HFF-Myc (cell line): ENCODE measurements around the gene ANKRD33B.

Source experiments
- DNase-seq: peaks from one replicate; pipeline ENCODE4 v3.0.0-alpha.2; 2011; ENCODE audit warnings: low read depth; ENCODE audit errors: extremely low read depth
- H3K4me3 ChIP-seq: replicated peaks from 2 replicates; pipeline ENCODE4 v1.5.1; 2011; ENCODE audit warnings: low read depth, mild to moderate bottlenecking, control low read depth, low read length
- TF ChIP-seq, protein P1 (sequence below): IDR thresholded peaks from 2 replicates; pipeline ENCODE4 v1.5.1; 2012; ENCODE audit warnings: mild to moderate bottlenecking, low read depth, low read length, control low read depth; ENCODE audit errors: missing control alignments

The ANKRD33B gene

DNA sequence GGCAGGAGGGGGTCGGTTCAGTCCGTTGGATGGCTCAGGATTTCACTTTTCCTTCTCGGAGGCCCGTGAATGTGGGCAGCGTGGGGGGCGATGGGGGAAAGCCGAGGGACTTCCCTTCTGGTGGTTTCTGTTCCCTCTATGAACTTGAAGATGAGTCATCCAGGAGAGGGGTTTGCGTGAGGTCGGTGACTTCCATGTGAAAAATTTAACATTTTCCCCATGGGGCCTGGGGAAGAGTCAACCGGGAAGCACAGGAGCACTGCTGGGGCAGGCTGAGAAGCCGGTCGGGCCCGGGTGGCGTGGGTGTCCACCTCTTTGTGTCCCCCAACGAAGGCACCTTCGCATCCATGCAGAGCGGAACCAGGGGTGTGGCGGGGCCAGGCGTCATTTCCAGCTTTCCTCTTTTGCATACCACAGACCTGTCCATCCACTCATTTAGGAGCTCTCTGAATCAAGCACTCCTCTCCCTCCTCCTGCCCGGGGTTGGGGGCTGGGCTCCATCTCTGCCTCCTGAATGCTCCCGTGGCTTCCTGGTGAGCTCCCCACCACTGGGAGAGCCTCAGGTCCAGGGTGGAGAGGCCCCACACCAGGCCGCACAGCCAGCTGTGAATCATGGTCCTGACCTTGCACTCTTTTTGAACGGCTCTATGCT lies 68.4 kb downstream of the ANKRD33B start:
- H3K4me3 ChIP-seq = no peak overlapping the region
- DNase-seq = no peak
- TF ChIP-seq, protein P1, sequence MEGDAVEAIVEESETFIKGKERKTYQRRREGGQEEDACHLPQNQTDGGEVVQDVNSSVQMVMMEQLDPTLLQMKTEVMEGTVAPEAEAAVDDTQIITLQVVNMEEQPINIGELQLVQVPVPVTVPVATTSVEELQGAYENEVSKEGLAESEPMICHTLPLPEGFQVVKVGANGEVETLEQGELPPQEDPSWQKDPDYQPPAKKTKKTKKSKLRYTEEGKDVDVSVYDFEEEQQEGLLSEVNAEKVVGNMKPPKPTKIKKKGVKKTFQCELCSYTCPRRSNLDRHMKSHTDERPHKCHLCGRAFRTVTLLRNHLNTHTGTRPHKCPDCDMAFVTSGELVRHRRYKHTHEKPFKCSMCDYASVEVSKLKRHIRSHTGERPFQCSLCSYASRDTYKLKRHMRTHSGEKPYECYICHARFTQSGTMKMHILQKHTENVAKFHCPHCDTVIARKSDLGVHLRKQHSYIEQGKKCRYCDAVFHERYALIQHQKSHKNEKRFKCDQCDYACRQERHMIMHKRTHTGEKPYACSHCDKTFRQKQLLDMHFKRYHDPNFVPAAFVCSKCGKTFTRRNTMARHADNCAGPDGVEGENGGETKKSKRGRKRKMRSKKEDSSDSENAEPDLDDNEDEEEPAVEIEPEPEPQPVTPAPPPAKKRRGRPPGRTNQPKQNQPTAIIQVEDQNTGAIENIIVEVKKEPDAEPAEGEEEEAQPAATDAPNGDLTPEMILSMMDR = no peak

DNA sequence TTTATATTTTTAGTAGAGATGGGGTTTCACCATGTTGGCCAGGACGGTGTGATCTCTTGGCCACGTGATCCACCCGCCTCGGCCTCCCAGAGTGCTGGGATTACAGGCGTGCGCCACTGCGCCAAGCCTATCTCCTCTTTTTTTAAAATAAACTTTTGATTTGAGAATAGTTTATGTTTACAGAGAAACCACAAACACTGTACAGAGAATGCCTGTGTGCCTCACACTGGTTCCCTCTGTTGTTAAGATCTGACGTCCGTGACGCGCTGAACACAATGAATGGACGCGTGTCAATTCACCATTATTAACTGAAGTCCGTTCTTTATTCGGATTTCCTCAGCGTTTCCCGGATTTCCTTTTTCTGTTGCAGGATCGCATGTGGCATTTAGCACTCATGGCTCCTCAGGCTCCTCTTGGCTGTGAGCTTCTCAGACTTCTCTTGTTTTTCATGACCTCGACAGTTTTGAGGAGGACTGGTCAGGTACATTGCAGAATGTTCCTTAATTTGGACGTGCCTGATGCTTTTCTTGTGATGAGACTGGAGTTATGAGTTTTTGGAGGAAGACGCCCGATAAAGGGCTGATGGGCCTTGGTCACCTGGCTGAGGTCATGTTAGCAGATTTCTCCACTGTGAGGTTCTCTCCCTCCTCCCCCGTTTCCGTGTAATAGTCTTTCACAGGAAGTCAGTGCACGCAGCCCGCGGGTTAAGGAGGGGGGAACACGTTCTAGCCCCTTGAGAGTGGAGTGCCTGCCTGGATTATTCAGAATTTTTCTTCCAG lies 69.6 kb downstream of the ANKRD33B start:
- no peak for DNase-seq
- TF ChIP-seq, protein P1 = no peak
- H3K4me3 ChIP-seq = no peak overlapping the region

DNA sequence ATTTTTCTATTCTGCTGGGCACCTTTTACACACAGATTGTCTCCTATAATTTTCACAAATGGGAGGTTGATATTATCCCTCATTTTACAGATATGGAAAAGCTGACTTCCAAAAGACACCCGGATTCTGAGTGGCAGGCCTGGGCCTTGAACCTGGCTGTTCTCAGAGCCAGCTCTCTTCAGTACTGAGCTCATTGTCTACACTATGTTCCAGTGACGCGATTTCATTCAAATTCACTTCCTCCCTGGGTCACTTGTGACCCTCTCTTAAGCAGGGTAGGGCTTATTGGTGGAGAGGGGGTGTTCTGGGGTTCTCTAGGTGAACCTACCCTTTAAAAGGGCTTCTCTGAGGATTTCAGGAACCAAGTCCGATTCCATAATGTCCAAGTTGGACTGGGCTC lies 70.2 kb downstream of the ANKRD33B start:
- DNase-seq = no peak
- no peak overlapping the region for H3K4me3 ChIP-seq
- TF ChIP-seq, protein P1 = no peak

DNA sequence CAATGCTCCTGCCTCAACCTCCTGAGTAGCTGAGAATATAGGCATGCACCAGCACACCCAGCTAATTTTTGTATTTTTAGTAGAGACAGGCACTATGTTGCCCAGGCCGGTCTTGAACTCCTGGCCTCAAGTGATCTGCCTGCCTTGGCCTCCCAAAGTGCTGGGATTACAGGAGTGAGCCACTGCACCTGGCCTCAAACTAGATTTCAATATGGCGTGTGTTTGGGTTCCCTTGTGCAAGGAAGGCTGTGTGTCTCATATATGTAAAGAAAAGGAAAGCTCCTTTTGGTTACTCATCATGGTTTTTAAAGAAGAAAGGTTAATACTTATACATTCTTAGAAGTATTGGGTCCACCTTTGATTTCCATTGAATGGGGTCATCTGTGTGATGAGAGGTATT lies 70.7 kb downstream of the ANKRD33B start:
- DNase-seq = no peak
- H3K4me3 ChIP-seq = no peak overlapping the region
- TF ChIP-seq, protein P1 = no peak

DNA sequence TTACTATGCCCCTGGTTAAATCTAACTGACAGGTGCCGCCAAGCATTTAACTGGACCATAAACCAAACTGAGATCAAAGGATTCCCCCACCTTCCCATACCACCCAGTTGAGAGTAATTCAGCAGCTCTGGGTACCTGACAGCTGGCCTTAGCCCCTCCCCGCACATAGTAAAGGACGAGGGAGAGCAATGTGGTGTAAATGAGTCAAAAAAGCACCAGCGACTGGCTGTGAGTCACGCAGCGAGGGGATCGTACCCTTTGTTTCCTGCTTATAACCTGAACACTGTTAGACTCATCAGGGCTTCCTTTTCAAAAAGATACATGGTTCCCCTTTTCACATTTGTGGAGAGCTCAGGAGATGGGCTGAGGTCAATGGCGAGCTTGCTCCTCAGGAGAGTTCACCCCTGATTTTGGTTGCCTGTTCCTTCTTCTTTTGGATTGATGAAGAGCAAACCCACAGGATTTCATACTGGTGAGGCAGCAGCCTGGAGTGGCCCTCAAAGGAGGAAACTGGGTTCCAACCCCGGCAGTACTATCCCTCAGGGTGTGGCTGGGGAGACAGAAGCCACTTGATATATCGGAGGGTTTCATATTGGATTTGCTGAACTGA lies 71.5 kb downstream of the ANKRD33B start:
- TF ChIP-seq, protein P1 = no peak
- H3K4me3 ChIP-seq = no peak overlapping the region
- DNase-seq = no peak

DNA sequence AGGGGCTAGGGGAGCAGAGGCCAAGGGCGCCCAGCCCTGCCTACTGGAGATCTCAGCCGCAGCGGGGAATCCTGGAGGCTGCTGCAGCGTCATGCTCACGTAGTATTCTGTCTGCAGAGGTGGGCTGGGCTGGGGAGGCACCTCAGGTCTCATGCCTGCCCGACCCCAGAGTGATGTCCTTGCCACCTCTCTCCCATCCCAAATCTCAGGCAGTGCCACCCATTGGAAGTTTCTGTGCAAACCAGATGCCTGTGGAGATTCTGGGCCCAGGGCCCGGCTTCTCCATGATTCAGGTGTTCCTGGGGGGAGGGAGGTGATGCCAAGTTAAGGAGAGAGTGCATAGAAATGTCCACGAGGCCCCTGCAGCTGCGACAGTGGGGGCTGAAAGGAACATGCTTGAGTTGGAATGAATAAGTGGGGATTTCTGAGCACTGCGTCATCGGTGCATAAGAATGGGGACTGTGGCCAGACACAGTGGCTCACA lies 72.0 kb downstream of the ANKRD33B start:
- TF ChIP-seq, protein P1 = no peak
- H3K4me3 ChIP-seq = no peak overlapping the region
- no peak for DNase-seq
